Smooth muscle cell (in vitro differentiated cells): ENCODE data around the gene IGSF9. TPM values are rescaled to one million over a fixed set of nuclear protein-coding genes. Genes with fewer than 3 reads are reported as not detected.

ENCODE experiments used
- DNase-seq: peaks from one replicate; lab custom pipeline; 2025; ENCODE audit not compliant: unreplicated experiment; lab: John Stamatoyannopoulos, UW
- H2AFZ ChIP-seq: fragments of 200-600 bp; sonication (generic); 2 replicates; pipeline ENCODE4 v1.6.0; 2016; ENCODE audit warnings: antibody characterized with exemption, low read depth, mild to moderate bottlenecking
- H3F3A ChIP-seq: fragments of 200-600 bp; sonication (generic); 2 replicates; pipeline ENCODE4 v1.6.0; 2017; ENCODE audit warnings: antibody characterized with exemption, low read depth
- H3K27ac ChIP-seq: fragments of 200-600 bp; sonication (generic); 2 replicates; pipeline ENCODE4 v1.5.1; 2016; ENCODE audit warnings: low read depth, mild to moderate bottlenecking
- H3K27me3 ChIP-seq: fragments of 200-600 bp; sonication (generic); 2 replicates; pipeline ENCODE4 v1.6.1; 2016; ENCODE audit warnings: low read depth, mild to moderate bottlenecking
- H3K36me3 ChIP-seq: fragments of 200-600 bp; sonication (generic); 2 replicates; pipeline ENCODE4 v1.5.1; 2016; ENCODE audit warnings: low read depth
- H3K4me1 ChIP-seq: fragments of 200-600 bp; sonication (generic); 2 replicates; pipeline ENCODE4 v1.5.1; 2016; ENCODE audit warnings: low read depth
- H3K4me2 ChIP-seq: fragments of 200-600 bp; sonication (generic); 2 replicates; pipeline ENCODE4 v1.6.0; 2016; ENCODE audit warnings: mild to moderate bottlenecking
- H3K4me3 ChIP-seq: fragments of 200-600 bp; sonication (generic); 2 replicates; pipeline ENCODE4 v1.5.1; 2016; ENCODE audit warnings: mild to moderate bottlenecking
- H3K79me2 ChIP-seq: fragments of 200-600 bp; sonication (generic); 2 replicates; pipeline ENCODE4 v1.6.0; 2016; ENCODE audit warnings: low read depth, mild to moderate bottlenecking
- H3K9ac ChIP-seq: fragments of 200-600 bp; sonication (generic); 2 replicates; pipeline ENCODE4 v1.6.0; 2016; ENCODE audit warnings: low read depth
- H3K9me3 ChIP-seq: fragments of 200-600 bp; sonication (generic); replicated peaks from 2 replicates; pipeline ENCODE4 v1.5.1; 2016; ENCODE audit warnings: low read depth
- H4K20me1 ChIP-seq: fragments of 200-600 bp; sonication (generic); 2 replicates; pipeline ENCODE4 v1.6.0; 2016; ENCODE audit warnings: low read depth
- CTCF ChIP-seq: fragments of 200-600 bp; sonication (generic); IDR thresholded peaks from 2 replicates; pipeline ENCODE4 v1.5.1; 2017; ENCODE audit warnings: borderline replicate concordance, mild to moderate bottlenecking, antibody characterized with exemption; ENCODE audit not compliant: insufficient read depth, poor library complexity, severe bottlenecking
- WGBS: methylation state at CpG from one replicate; pipeline ENCODE4 v1.1.7; 2016; ENCODE audit warnings: low lambda C conversion rate; 5-methylcytosine and 5-hydroxymethylcytosine counted together
- polyA plus RNA-seq: library from polyadenylated mRNA; unstranded; fragments of >200 nt; fragmentation: Nextera tagmentation; extraction: Ambion mirVana; gene quantifications from 2 replicates; pipeline ENCODE4 v1.2.1, GENCODE V29; 2016
- total RNA-seq: library from RNA; depleted of rRNA; stranded (reverse); fragments of >200 nt; gene quantifications from 2 replicates; pipeline ENCODE4 v1.2.3, GENCODE V29; 2014

The IGSF9 gene
- total and polyA plus RNA-seq, 2 experiments from 2014 or later: 0.99 to 2.1 TPM

GRCh38 chr1:159934136-159935039, 11.0 kb downstream of the IGSF9 start:
- H3K4me3 ChIP-seq: no peak overlapping the region
- H3K27me3 ChIP-seq: no peaks in the 10 kb centered on the region
- no peak overlapping the region for H2AFZ ChIP-seq
- H3K79me2 ChIP-seq: no peaks in the 10 kb centered on the region
- H3K27ac ChIP-seq: no peak overlapping the region
- H3K9me3 ChIP-seq: no peaks in the 10 kb centered on the region
- H4K20me1 ChIP-seq: no peaks in the 10 kb centered on the region
- DNase-seq: no peak
- no peaks in the 10 kb centered on the region for H3F3A ChIP-seq
- H3K4me1 ChIP-seq: peaks cover 18% of the 10 kb centered on the region
- 96% methylated on average over 14 of the region's 14 CpGs for WGBS
- H3K9ac ChIP-seq: no peak overlapping the region
- no peak overlapping the region for H3K4me2 ChIP-seq
- no peaks in the 10 kb centered on the region for H3K36me3 ChIP-seq
- no peak for TF ChIP-seq CTCF

GRCh38 chr1:159933347-159933746, 12.1 kb downstream of the IGSF9 start:
- Histone ChIP-seq H3K27ac (no peak overlapping the region), H3K9me3 (no peaks in the 10 kb centered on the region), H3K27me3 (no peaks in the 10 kb centered on the region), H4K20me1 (no peaks in the 10 kb centered on the region), H3K9ac (no peak overlapping the region), H3K79me2 (no peaks in the 10 kb centered on the region), H2AFZ (no peak overlapping the region), H3F3A (no peaks in the 10 kb centered on the region), H3K36me3 (no peaks in the 10 kb centered on the region), H3K4me3 (no peak overlapping the region), H3K4me2 (no peak overlapping the region), H3K4me1 (peaks cover 15% of the 10 kb centered on the region)
- TF ChIP-seq CTCF: no peak
- WGBS: 68% methylated on average over 4 of the region's 4 CpGs
- DNase-seq: no peak

- TF ChIP-seq CTCF: no peak
- Histone ChIP-seq H3K4me3 (no peak overlapping the region), H3K4me2 (no peak overlapping the region), H3K36me3 (no peaks in the 10 kb centered on the region), H4K20me1 (no peaks in the 10 kb centered on the region), H3K27me3 (no peaks in the 10 kb centered on the region), H3K27ac (no peak overlapping the region), H3K9ac (no peak overlapping the region), H3F3A (no peaks in the 10 kb centered on the region), H3K4me1 (peaks cover 8% of the 10 kb centered on the region), H3K9me3 (no peaks in the 10 kb centered on the region), H2AFZ (no peak overlapping the region), H3K79me2 (no peaks in the 10 kb centered on the region)
- no peak for DNase-seq
- WGBS: 92% methylated on average over 16 of the region's 16 CpGs
Observed at GRCh38 chr1:159932296-159933285, 12.8 kb downstream of the IGSF9 start.
